Naive thymus-derived CD4-positive, alpha-beta T cell (primary cell): ENCODE results near the gene ITPR2. TPM values are rescaled to one million over a fixed set of nuclear protein-coding genes. Genes with fewer than 3 reads are reported as not detected.

ENCODE experiments used
- ATAC-seq: fragments of 150-1000 bp; cut with Tn5 transposase; 2 replicates; pipeline ENCODE4 v1.10.0; 2021; ENCODE audit warnings: mild to moderate bottlenecking, moderate library complexity
- CTCF ChIA-PET: fragments of 350-600 bp; sonication (Branson Sonifier 250); formaldehyde crosslinking; loops from one replicate; lab custom pipeline; 2021; ENCODE audit warnings: antibody characterized with exemption; lab: Charles Lee
- POLR2A ChIA-PET: fragments of 350-600 bp; sonication (Branson Sonifier 250); formaldehyde crosslinking; loops from one replicate; lab custom pipeline; 2021; ENCODE audit warnings: antibody characterized with exemption, inconsistent platforms; lab: Charles Lee
- DNase-seq, 9 donors: peaks; one replicate each; pipeline versions ENCODE4 v3.0.0 to v3.0.0-alpha.2; 2020 to 2022; ENCODE audit warnings: mixed read lengths in 1 of 9
- H3K27ac ChIP-seq: one replicate; pipeline ENCODE4 v1.7.0; 2013; ENCODE audit warnings: mild to moderate bottlenecking, low read depth, low read length, moderate library complexity
- H3K27me3 ChIP-seq, 2 donors: one replicate each; pipeline ENCODE4 v1.7.0; 2013; ENCODE audit warnings: low read length in 2 of 2, mild to moderate bottlenecking in 2 of 2, moderate library complexity in 2 of 2; ENCODE audit not compliant: control insufficient read depth in 2 of 2, insufficient read depth in 2 of 2
- H3K36me3 ChIP-seq, 3 experiments: 1 replicate in 2 of 3; 2 replicates in 1 of 3; pipeline ENCODE4 v1.7.0; 2013; ENCODE audit warnings: low read length in 3 of 3, mild to moderate bottlenecking in 3 of 3, moderate library complexity in 1 of 3; ENCODE audit not compliant: insufficient read depth in 3 of 3, control insufficient read depth in 2 of 3
- H3K4me1 ChIP-seq, 2 donors: one replicate each; pipeline ENCODE4 v1.7.0; 2013; ENCODE audit warnings: low read length in 2 of 2, mild to moderate bottlenecking in 2 of 2, moderate library complexity in 1 of 2; ENCODE audit not compliant: control insufficient read depth in 2 of 2, insufficient read depth in 2 of 2
- H3K4me3 ChIP-seq: 2 replicates; pipeline ENCODE4 v1.7.0; 2013; ENCODE audit warnings: mild to moderate bottlenecking, low read length
- H3K9me3 ChIP-seq, 3 experiments: 1 replicate in 2 of 3; 2 replicates in 1 of 3; pipeline ENCODE4 v1.7.0; 2013; ENCODE audit warnings: low read length in 3 of 3; ENCODE audit not compliant: control insufficient read depth in 2 of 3
- H3K27ac Mint-ChIP-seq, 9 donors: one replicate each; pipeline ENCODE4 v1.8.0; 2020 to 2022; ENCODE audit warnings: mixed read lengths in 9 of 9, mild to moderate bottlenecking in 8 of 9, moderate library complexity in 5 of 9, inconsistent platforms in 2 of 9
- H3K27me3 Mint-ChIP-seq, 5 donors: one replicate each; pipeline ENCODE4 v1.8.0; 2021 to 2022; ENCODE audit warnings: mixed read lengths in 5 of 5, mild to moderate bottlenecking in 1 of 5
- H3K36me3 Mint-ChIP-seq, 5 donors: one replicate each; pipeline ENCODE4 v1.8.0; 2020 to 2022; ENCODE audit warnings: mixed read lengths in 5 of 5, mild to moderate bottlenecking in 3 of 5, inconsistent platforms in 1 of 5
- H3K4me1 Mint-ChIP-seq, 7 donors: one replicate each; pipeline ENCODE4 v1.8.0; 2020 to 2022; ENCODE audit warnings: mixed read lengths in 7 of 7, mild to moderate bottlenecking in 3 of 7, inconsistent platforms in 1 of 7
- H3K4me3 Mint-ChIP-seq, 10 donors: one replicate each; pipeline ENCODE4 v1.8.0; 2020 to 2022; ENCODE audit warnings: mild to moderate bottlenecking in 10 of 10, mixed read lengths in 10 of 10, moderate library complexity in 6 of 10, inconsistent platforms in 2 of 10
- H3K9me3 Mint-ChIP-seq, 11 donors: one replicate each; pipeline ENCODE4 v1.8.0; 2020 to 2022; ENCODE audit warnings: mixed read lengths in 11 of 11, mild to moderate bottlenecking in 4 of 11, inconsistent platforms in 1 of 11, moderate library complexity in 1 of 11
- intact Hi-C, 2 donors: fragments of 100-400 bp; cut with micrococcal nuclease; formaldehyde crosslinking; loops; one replicate each; pipeline ENCODE4 v1.15.1; 2023
- polyA plus RNA-seq, 2 donors: library from polyadenylated mRNA; unstranded; fragments of 300-500 nt; fragmentation: Illumina TruSeq; gene quantifications; one replicate each; pipeline ENCODE4 v1.2.3, GENCODE V29; 2021
- total RNA-seq, 6 experiments: library from RNA in 5 of 6; stranded (reverse) in 5 of 6; gene quantifications; 1 replicate in 5 of 6; 2 replicates in 1 of 6; pipeline ENCODE4 v1.2.3 and lab custom pipeline; 2021 to 2026

Gene ITPR2
- total and polyA plus RNA-seq, 7 experiments from 2014 or later, result 11.3 to 71.5 (median 51.4) TPM

- H3K4me1 Mint-ChIP-seq, result peaks cover 9 to 29% (median 20%) of the 10 kb centered on the region in 7 donors
- H3K4me3 Mint-ChIP-seq, result no peak overlapping the region
- POLR2A ChIA-PET, result no interaction called here
- CTCF ChIA-PET, result no interaction called here
- Histone ChIP-seq H3K36me3 (no peaks in the 10 kb centered on the region), H3K4me1 (peaks cover 0 to 5% of the 10 kb centered on the region in 2 donors), H3K27me3 (no peaks in the 10 kb centered on the region), H3K4me3 (no peak overlapping the region), H3K9me3 (no peaks in the 10 kb centered on the region), H3K27ac (no peak overlapping the region)
- DNase-seq (no peak), ATAC-seq (no peak)
- peak overlapping the region in 1 of 9 donors; percentile 36 for H3K27ac Mint-ChIP-seq
- intact Hi-C loops, result no loop called here
- peaks cover 0 to 32% (median 6%) of the 10 kb centered on the region in 5 donors for H3K36me3 Mint-ChIP-seq
- no peaks in the 10 kb centered on the region for H3K27me3 Mint-ChIP-seq
- no peaks in the 10 kb centered on the region for H3K9me3 Mint-ChIP-seq
These were observed 109.3 kb downstream of the ITPR2 start for GRCh38 chr12:26723379-26724308.

DNA sequence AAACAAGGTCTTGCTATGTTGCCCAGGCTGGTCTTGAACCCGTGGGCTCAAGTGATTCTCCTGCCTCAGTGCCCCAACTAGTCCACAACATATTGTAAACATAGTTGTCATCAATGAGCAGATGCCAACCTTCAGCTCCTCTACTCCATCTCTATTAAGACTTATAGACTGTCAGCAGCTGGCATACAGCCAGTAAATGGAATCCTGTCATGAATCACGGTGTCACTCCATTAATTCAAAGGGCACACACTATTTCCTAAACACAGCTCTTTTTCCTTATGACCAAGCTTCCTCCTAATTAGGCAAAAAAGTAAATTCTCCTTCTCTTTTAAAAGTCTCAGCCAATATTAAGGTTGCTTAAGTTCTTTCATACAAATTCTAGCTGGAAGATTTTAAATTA, 111.2 kb downstream of the ITPR2 start:
- no peaks in the 10 kb centered on the region for H3K27me3 Mint-ChIP-seq
- peaks cover 0 to 5% of the 10 kb centered on the region in 2 donors for H3K4me1 ChIP-seq
- CTCF ChIA-PET, result no interaction called here
- intact Hi-C loops, result no loop called here
- no peaks in the 10 kb centered on the region for H3K27me3 ChIP-seq
- no peak overlapping the region for H3K27ac ChIP-seq
- H3K4me1 Mint-ChIP-seq, result peaks cover 7 to 22% (median 16%) of the 10 kb centered on the region in 7 donors
- no peaks in the 10 kb centered on the region for H3K9me3 ChIP-seq
- H3K4me3 ChIP-seq, result no peak overlapping the region
- ATAC-seq (no peak), DNase-seq (no peak)
- H3K4me3 Mint-ChIP-seq, result no peak overlapping the region
- no peaks in the 10 kb centered on the region for H3K9me3 Mint-ChIP-seq
- POLR2A ChIA-PET, result no interaction called here
- no peaks in the 10 kb centered on the region for H3K36me3 ChIP-seq
- peaks cover 5 to 35% (median 11%) of the 10 kb centered on the region in 5 donors for H3K36me3 Mint-ChIP-seq
- H3K27ac Mint-ChIP-seq, result peak overlapping the region in 1 of 9 donors; percentile 66

- no peaks in the 10 kb centered on the region for H3K9me3 Mint-ChIP-seq
- ChIA-PET CTCF (no interaction called here), POLR2A (no interaction called here)
- no peaks in the 10 kb centered on the region for H3K27me3 Mint-ChIP-seq
- H3K4me3 Mint-ChIP-seq, result no peak overlapping the region
- peaks cover 0 to 6% (median 0%) of the 10 kb centered on the region in 3 experiments for H3K36me3 ChIP-seq
- H3K27ac Mint-ChIP-seq, result no peak overlapping the region
- H3K36me3 Mint-ChIP-seq, result peaks cover 6 to 43% (median 23%) of the 10 kb centered on the region in 5 donors
- no peaks in the 10 kb centered on the region for H3K4me1 ChIP-seq
- H3K4me3 ChIP-seq, result no peak overlapping the region
- H3K27ac ChIP-seq, result no peak overlapping the region
- H3K4me1 Mint-ChIP-seq, result peaks cover 0 to 11% (median 4%) of the 10 kb centered on the region in 7 donors
- ATAC-seq (no peak), DNase-seq (no peak)
- H3K27me3 ChIP-seq, result no peaks in the 10 kb centered on the region
- intact Hi-C loops, result no loop called here
- H3K9me3 ChIP-seq, result no peaks in the 10 kb centered on the region
These were observed 113.1 kb downstream of the ITPR2 start for GRCh38 chr12:26719852-26720251.

DNA sequence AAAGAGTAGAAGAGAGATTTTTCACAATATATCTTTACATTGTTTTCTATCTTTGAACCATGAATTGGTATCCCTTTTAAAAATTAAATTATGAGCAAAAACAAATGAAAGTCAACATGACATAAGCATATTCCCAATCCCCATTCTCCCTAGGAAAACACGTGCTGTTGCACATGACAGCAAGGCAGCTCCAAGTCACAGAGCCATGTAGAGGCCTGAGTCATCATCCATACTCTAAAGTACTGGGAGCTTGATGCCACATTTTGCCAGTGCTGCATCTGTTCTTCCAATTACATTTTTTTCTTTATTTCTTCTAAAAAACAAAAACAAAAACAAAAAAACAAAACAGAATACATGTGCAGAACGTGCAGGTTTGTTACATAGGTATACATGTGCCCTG, 115.2 kb downstream of the ITPR2 start:
- DNase-seq (no peak), ATAC-seq (no peak)
- intact Hi-C loops, result no loop called here
- H3K4me1 ChIP-seq, result no peaks in the 10 kb centered on the region
- ChIA-PET POLR2A (no interaction called here), CTCF (no interaction called here)
- Mint-ChIP-seq H3K27me3 (no peaks in the 10 kb centered on the region), H3K27ac (no peak overlapping the region), H3K4me3 (no peak overlapping the region), H3K36me3 (peaks cover 7 to 47% (median 32%) of the 10 kb centered on the region in 5 donors), H3K4me1 (peaks cover 0 to 2% (median 0%) of the 10 kb centered on the region in 7 donors), H3K9me3 (no peaks in the 10 kb centered on the region)
- H3K36me3 ChIP-seq, result peaks cover 0 to 8% (median 0%) of the 10 kb centered on the region in 3 experiments
- no peaks in the 10 kb centered on the region for H3K9me3 ChIP-seq
- H3K4me3 ChIP-seq, result no peak overlapping the region
- H3K27ac ChIP-seq, result no peak overlapping the region
- H3K27me3 ChIP-seq, result no peaks in the 10 kb centered on the region

DNA sequence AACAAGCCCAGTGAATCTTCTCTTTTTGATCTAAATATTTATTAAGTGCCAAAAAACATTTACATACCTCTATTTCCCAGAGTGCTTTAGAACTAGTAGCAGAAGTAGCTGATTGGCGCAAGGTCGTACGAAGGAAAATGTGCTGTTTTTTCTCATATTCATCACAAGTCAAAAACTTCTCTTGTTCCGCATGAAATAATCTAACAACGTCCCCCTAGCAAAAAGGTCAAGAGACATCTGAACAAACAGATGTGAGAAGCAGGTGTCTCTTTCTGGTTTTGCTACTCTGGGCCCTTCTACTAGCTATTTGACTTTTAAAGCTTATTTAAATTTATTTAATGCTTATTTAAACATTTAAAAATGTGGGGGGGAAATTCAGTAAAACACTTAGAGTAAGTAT, 117.8 kb downstream of the ITPR2 start:
- no peak for ATAC-seq
- Mint-ChIP-seq H3K9me3 (no peaks in the 10 kb centered on the region), H3K27ac (no peak overlapping the region), H3K4me3 (no peak overlapping the region), H3K27me3 (no peaks in the 10 kb centered on the region), H3K36me3 (peaks cover 13 to 57% (median 44%) of the 10 kb centered on the region in 5 donors), H3K4me1 (no peaks in the 10 kb centered on the region)
- ChIA-PET CTCF (no interaction called here), POLR2A (no interaction called here)
- no peaks in the 10 kb centered on the region for H3K4me1 ChIP-seq
- H3K4me3 ChIP-seq, result no peak overlapping the region
- peaks cover 0 to 16% (median 0%) of the 10 kb centered on the region in 3 experiments for H3K36me3 ChIP-seq
- DNase-seq, result no peak
- no peak overlapping the region for H3K27ac ChIP-seq
- H3K9me3 ChIP-seq, result no peaks in the 10 kb centered on the region
- no peaks in the 10 kb centered on the region for H3K27me3 ChIP-seq
- intact Hi-C loops, result no loop called here

DNA sequence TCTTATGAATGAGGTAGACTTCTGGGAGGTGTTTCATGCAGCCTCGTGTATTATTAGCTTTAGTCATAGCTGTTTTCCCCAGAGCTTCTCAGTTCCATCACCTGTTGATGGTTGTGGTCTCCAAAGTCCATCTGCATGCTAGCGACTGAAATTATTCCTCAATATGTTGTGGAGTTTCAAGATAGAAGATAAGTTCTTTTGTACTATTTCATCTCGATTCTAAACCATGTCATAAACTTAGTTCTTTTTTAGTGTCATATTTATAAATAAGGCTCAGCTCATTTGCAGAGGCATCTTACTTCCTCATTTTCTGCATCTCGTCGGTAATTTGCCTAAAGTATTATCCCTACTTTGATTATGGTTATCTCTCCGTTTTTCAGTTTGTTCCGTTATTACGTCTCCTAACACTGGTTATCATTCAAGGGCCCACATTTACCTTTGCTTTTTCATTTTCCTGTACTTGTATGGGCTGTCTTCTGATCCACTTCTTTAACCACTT, 119.1 kb downstream of the ITPR2 start:
- no peak overlapping the region for H3K4me3 ChIP-seq
- DNase-seq, result no peak
- no peaks in the 10 kb centered on the region for H3K9me3 Mint-ChIP-seq
- H3K4me3 Mint-ChIP-seq, result no peak overlapping the region
- intact Hi-C loops, result no loop called here
- no peaks in the 10 kb centered on the region for H3K27me3 Mint-ChIP-seq
- H3K27ac Mint-ChIP-seq, result no peak overlapping the region
- H3K36me3 Mint-ChIP-seq, result peaks cover 13 to 62% (median 49%) of the 10 kb centered on the region in 5 donors
- no peak for ATAC-seq
- H3K4me1 ChIP-seq, result no peaks in the 10 kb centered on the region
- POLR2A ChIA-PET, result no interaction called here
- peaks cover 0 to 16% (median 0%) of the 10 kb centered on the region in 3 experiments for H3K36me3 ChIP-seq
- CTCF ChIA-PET, result no interaction called here
- H3K27ac ChIP-seq, result no peak overlapping the region
- no peaks in the 10 kb centered on the region for H3K9me3 ChIP-seq
- H3K4me1 Mint-ChIP-seq, result no peaks in the 10 kb centered on the region
- H3K27me3 ChIP-seq, result no peaks in the 10 kb centered on the region
